Natural killer cell (primary cell): ENCODE measurements around the gene SSH2. TPM values are rescaled to one million over a fixed set of nuclear protein-coding genes. Genes with fewer than 3 reads are reported as not detected.
"Not testable (repeated sequence)": the region's sequence is repeated elsewhere in the genome, so short reads cannot be mapped to it uniquely, and the experiment has no call there.

Experiments used
- ATAC-seq, 3 donors: fragments of 150-1000 bp in 2 of 3; fragments of 200-7000 bp in 1 of 3; cut with Tn5 transposase; 1 replicate in 1 of 3; 2 replicates in 2 of 3; pipeline ENCODE4 v1.10.0; 2021; ENCODE audit warnings: mild to moderate bottlenecking in 2 of 3, moderate library complexity in 2 of 3
- DNase-seq, 2 donors: peaks; one replicate each; pipeline versions ENCODE4 v3.0.0 to v3.0.0-alpha.2; 2013 to 2021; ENCODE audit warnings: mixed read lengths in 1 of 2
- H3K27ac ChIP-seq: one replicate; pipeline ENCODE4 v1.5.1; 2013; ENCODE audit warnings: mild to moderate bottlenecking, low read length
- H3K27me3 ChIP-seq: one replicate; pipeline ENCODE4 v1.6.1; 2013; ENCODE audit warnings: low read length; ENCODE audit not compliant: control insufficient read depth, insufficient read depth
- H3K36me3 ChIP-seq: one replicate; pipeline ENCODE4 v1.6.1; 2013; ENCODE audit warnings: low read length; ENCODE audit not compliant: control insufficient read depth, insufficient read depth
- H3K4me1 ChIP-seq: one replicate; pipeline ENCODE4 v1.6.1; 2013; ENCODE audit warnings: low read length; ENCODE audit not compliant: control insufficient read depth, insufficient read depth
- H3K4me3 ChIP-seq: one replicate; pipeline ENCODE4 v1.5.1; 2013; ENCODE audit warnings: low read length
- H3K9me3 ChIP-seq: one replicate; pipeline ENCODE4 v1.6.1; 2013; ENCODE audit warnings: low read length; ENCODE audit not compliant: control insufficient read depth, insufficient read depth
- H3K27ac Mint-ChIP-seq, 2 donors: one replicate each; pipeline ENCODE4 v1.8.0; 2022; ENCODE audit warnings: mild to moderate bottlenecking in 2 of 2, mixed read lengths in 2 of 2, moderate library complexity in 1 of 2
- H3K27me3 Mint-ChIP-seq, 2 donors: one replicate each; pipeline ENCODE4 v1.8.0; 2022; ENCODE audit warnings: low read depth in 2 of 2, mixed read lengths in 2 of 2
- H3K36me3 Mint-ChIP-seq: one replicate; pipeline ENCODE4 v1.8.0; 2022; ENCODE audit warnings: mixed read lengths
- H3K4me1 Mint-ChIP-seq, 2 donors: one replicate each; pipeline ENCODE4 v1.8.0; 2022; ENCODE audit warnings: mixed read lengths in 2 of 2
- H3K4me3 Mint-ChIP-seq: one replicate; pipeline ENCODE4 v1.8.0; 2022; ENCODE audit warnings: mild to moderate bottlenecking, moderate library complexity, mixed read lengths
- H3K9me3 Mint-ChIP-seq, 2 donors: one replicate each; pipeline ENCODE4 v1.8.0; 2022; ENCODE audit warnings: mixed read lengths in 2 of 2
- WGBS: methylation state at CpG from one replicate; pipeline ENCODE4 v1.1.7; 2013; ENCODE audit warnings: missing lambda C conversion rate; ENCODE audit not compliant: insufficient coverage; 5-methylcytosine and 5-hydroxymethylcytosine counted together
- intact Hi-C: fragments of 100-400 bp; cut with micrococcal nuclease; formaldehyde crosslinking; loops from one replicate; pipeline ENCODE4 v1.14.2; 2022
- total RNA-seq, 4 donors: library from RNA; stranded (reverse); fragments of 120-200 nt in 1 of 4; gene quantifications; one replicate each; pipeline versions ENCODE4 v1.2.3 to v1.2.4, GENCODE V29; 2013 to 2022
- TF ChIP-seq, protein P1 (sequence below): fragments of 200-600 bp; IDR thresholded peaks from one replicate; pipeline ENCODE4 v1.8.0; 2022; ENCODE audit warnings: antibody characterized with exemption

SSH2 gene
- total RNA-seq, 3 donors from 2014 or later (not counting 1 experiment from before 2014, with no cell fraction given): 124 to 166 (median 144) TPM

GRCh38 chr17:29682987-29683386 lies 247.0 kb downstream of the SSH2 start:
- Mint-ChIP-seq H3K36me3 (no peaks in the 10 kb centered on the region), H3K4me1 (peaks cover 12 to 13% of the 10 kb centered on the region in 2 donors), H3K9me3 (no peaks in the 10 kb centered on the region), H3K27me3 (no peaks in the 10 kb centered on the region), H3K27ac (peak overlapping the region; percentile 79), H3K4me3 (no peak overlapping the region)
- ATAC-seq (no peak), DNase-seq (no peak)
- Histone ChIP-seq H3K4me1 (peaks cover 6% of the 10 kb centered on the region), H3K27ac (no peak overlapping the region), H3K4me3 (no peak overlapping the region), H3K27me3 (no peaks in the 10 kb centered on the region), H3K9me3 (no peaks in the 10 kb centered on the region), H3K36me3 (peaks cover 49% of the 10 kb centered on the region)
- TF ChIP-seq, protein P1, sequence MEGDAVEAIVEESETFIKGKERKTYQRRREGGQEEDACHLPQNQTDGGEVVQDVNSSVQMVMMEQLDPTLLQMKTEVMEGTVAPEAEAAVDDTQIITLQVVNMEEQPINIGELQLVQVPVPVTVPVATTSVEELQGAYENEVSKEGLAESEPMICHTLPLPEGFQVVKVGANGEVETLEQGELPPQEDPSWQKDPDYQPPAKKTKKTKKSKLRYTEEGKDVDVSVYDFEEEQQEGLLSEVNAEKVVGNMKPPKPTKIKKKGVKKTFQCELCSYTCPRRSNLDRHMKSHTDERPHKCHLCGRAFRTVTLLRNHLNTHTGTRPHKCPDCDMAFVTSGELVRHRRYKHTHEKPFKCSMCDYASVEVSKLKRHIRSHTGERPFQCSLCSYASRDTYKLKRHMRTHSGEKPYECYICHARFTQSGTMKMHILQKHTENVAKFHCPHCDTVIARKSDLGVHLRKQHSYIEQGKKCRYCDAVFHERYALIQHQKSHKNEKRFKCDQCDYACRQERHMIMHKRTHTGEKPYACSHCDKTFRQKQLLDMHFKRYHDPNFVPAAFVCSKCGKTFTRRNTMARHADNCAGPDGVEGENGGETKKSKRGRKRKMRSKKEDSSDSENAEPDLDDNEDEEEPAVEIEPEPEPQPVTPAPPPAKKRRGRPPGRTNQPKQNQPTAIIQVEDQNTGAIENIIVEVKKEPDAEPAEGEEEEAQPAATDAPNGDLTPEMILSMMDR: no peak
- intact Hi-C loops: loop anchor here (5.0 kb wide), 1 partner anchor 94 kb away; no protein-coding TSS in a partner anchor
- WGBS: 64% methylated on average over 3 of the region's 3 CpGs

DNA sequence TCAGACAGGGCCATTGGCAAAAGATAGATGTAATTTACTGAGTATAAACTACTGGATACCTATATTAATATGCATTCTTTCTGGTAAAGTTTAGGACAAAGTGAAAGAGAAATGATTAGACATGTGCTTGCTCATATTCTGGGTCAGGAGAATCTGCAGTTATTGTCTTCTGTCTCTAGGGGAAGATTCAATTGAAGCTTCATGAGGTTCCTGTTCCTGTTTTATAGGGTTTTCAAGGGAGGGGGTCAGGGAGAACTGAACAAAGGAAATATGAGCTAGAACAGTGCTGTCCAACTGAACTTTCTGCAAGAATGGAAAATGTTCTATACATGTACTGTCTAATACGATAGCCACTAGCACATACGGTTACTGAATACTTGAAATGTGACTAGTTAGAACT lies 248.0 kb downstream of the SSH2 start:
- no peaks in the 10 kb centered on the region for H3K36me3 Mint-ChIP-seq
- peak; percentile 59 to 73 (median 60) for ATAC-seq

DNA sequence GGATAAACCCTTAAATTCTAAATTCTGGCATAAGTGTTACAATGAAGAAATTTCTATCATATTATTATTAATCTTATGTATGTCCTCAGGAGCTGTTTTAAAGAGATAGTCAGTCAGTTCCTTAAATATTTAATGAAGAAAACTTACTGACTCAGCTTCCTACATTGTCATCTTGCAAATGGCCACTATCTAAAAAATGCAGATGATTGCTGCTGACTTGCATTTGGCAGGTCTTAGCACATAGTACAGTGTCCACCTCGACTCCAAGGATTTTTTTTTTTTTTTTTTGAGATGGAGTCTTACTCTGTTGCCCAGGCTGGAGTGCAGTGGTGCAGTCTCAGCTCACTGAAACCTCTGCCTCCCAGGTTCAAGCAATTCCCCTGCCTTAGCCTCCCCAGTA lies 252.2 kb downstream of the SSH2 start:
- peaks cover 28 to 30% of the 10 kb centered on the region in 2 donors for H3K4me1 Mint-ChIP-seq
- TF ChIP-seq, protein P1: no peak
- peak overlapping the region in 1 of 2 donors; percentile 60 for H3K27ac Mint-ChIP-seq
- WGBS: 100% methylated on average over 1 of the region's 1 CpG
- no peak overlapping the region for H3K4me3 Mint-ChIP-seq
- Histone ChIP-seq H3K4me3 (no peak overlapping the region), H3K9me3 (no peaks in the 10 kb centered on the region), H3K36me3 (peaks cover 61% of the 10 kb centered on the region), H3K27me3 (no peaks in the 10 kb centered on the region), H3K4me1 (peaks cover 6% of the 10 kb centered on the region), H3K27ac (no peak overlapping the region)
- DNase-seq (no peak), ATAC-seq (no peak)
- intact Hi-C loops: no loop called here
- no peaks in the 10 kb centered on the region for H3K36me3 Mint-ChIP-seq
- H3K9me3 Mint-ChIP-seq: no peaks in the 10 kb centered on the region
- no peaks in the 10 kb centered on the region for H3K27me3 Mint-ChIP-seq

More for the DNA sequence above, 248.0 kb downstream of the SSH2 start:
- Histone ChIP-seq H3K9me3 (no peaks in the 10 kb centered on the region), H3K36me3 (peaks cover 50% of the 10 kb centered on the region), H3K27ac (peak overlapping the region; percentile 37), H3K4me1 (peaks cover 6% of the 10 kb centered on the region), H3K27me3 (no peaks in the 10 kb centered on the region), H3K4me3 (no peak overlapping the region)
- intact Hi-C loops: loop anchor here (5.0 kb wide), 1 partner anchor 95 kb away; no protein-coding TSS in a partner anchor
- DNase-seq: peak in 1 of 2 donors; percentile 39
- Mint-ChIP-seq H3K27ac (peak overlapping the region; percentile 79), H3K4me1 (peaks cover 17 to 18% of the 10 kb centered on the region in 2 donors), H3K27me3 (no peaks in the 10 kb centered on the region), H3K4me3 (no peak overlapping the region), H3K9me3 (no peaks in the 10 kb centered on the region)
- TF ChIP-seq, protein P1: no peak
- 67% methylated on average over 1 of the region's 2 CpGs for WGBS

- H3K36me3 ChIP-seq: peaks cover 61% of the 10 kb centered on the region
- intact Hi-C loops: no loop called here
These were observed 252.7 kb downstream of the SSH2 start for GRCh38 chr17:29677221-29677791.

GRCh38 chr17:29675961-29676360 lies 254.1 kb downstream of the SSH2 start:
- intact Hi-C loops: not testable (repeated sequence)

More at GRCh38 chr17:29677221-29677791, 252.7 kb downstream of the SSH2 start:
- Histone ChIP-seq H3K4me3 (no peak overlapping the region), H3K27me3 (no peaks in the 10 kb centered on the region), H3K9me3 (no peaks in the 10 kb centered on the region), H3K27ac (no peak overlapping the region), H3K4me1 (peaks cover 4% of the 10 kb centered on the region)
- TF ChIP-seq, protein P1: no peak
- H3K27ac Mint-ChIP-seq: peak overlapping the region; percentile 60 to 70
- H3K4me3 Mint-ChIP-seq: no peak overlapping the region
- no peaks in the 10 kb centered on the region for H3K9me3 Mint-ChIP-seq
- H3K4me1 Mint-ChIP-seq: peaks cover 24 to 26% of the 10 kb centered on the region in 2 donors
- 64% methylated on average over 3 of the region's 3 CpGs for WGBS
- no peaks in the 10 kb centered on the region for H3K27me3 Mint-ChIP-seq
- no peak for ATAC-seq
- DNase-seq: no peak
- no peaks in the 10 kb centered on the region for H3K36me3 Mint-ChIP-seq

More at GRCh38 chr17:29675961-29676360, 254.1 kb downstream of the SSH2 start:
- H3K9me3 ChIP-seq, H3K9me3 Mint-ChIP-seq, H3K27ac ChIP-seq, H3K4me1 ChIP-seq, H3K36me3 Mint-ChIP-seq, ATAC-seq, DNase-seq, H3K27me3 ChIP-seq, H3K27me3 Mint-ChIP-seq, H3K4me3 Mint-ChIP-seq, H3K4me3 ChIP-seq: not testable (repeated sequence)
- peaks cover 66% of the 10 kb centered on the region for H3K36me3 ChIP-seq
- H3K4me1 Mint-ChIP-seq: peaks cover 16 to 17% of the 10 kb centered on the region in 2 donors
- peak overlapping the region in 1 of 2 donors; percentile 57 for H3K27ac Mint-ChIP-seq
- WGBS: 94% methylated on average over 8 of the region's 8 CpGs
